ENCODE measurements around the gene KRTAP5-3. TPM values are rescaled to one million over a fixed set of nuclear protein-coding genes. Genes with fewer than 3 reads are reported as not detected.
A peak's percentile ranks its signal among the peaks of the same experiment; 100 is the strongest.

The KRTAP5-3 gene
- total and polyA plus RNA-seq, 2 experiments from 2014 or later: not detected

- Histone ChIP-seq H3K79me2 (peaks cover 20% of the 10 kb centered on the region), H4K20me1 (ENCODE audit: insufficient read depth, poor library complexity, severe bottlenecking) (peaks cover 46% of the 10 kb centered on the region), H3K9me2 (replicated peaks; ENCODE audit: insufficient read depth) (no peaks in the 10 kb centered on the region), H3K4me1 (ENCODE audit: insufficient read depth) (peaks cover 13% of the 10 kb centered on the region), H3K27ac (no peak overlapping the region), H3K9me3 (ENCODE audit: low read depth) (no peaks in the 10 kb centered on the region), H2AFZ (no peak overlapping the region), H3K36me3 (replicated peaks; ENCODE audit: insufficient read depth, low read depth) (no peaks in the 10 kb centered on the region), H3K27me3 (peaks cover 4% of the 10 kb centered on the region), H3K4me2 (no peak overlapping the region), H3K4me3 (no peak overlapping the region)
- no peak for TF ChIP-seq CTCF (IDR thresholded peaks at IDR 0.05; ENCODE audit: poor library complexity)
- TF ChIP-seq EZH2 (IDR thresholded peaks at IDR 0.05; ENCODE audit: borderline replicate concordance): no peak
- 73% methylated on average over 7 of the region's 7 CpGs for WGBS (ENCODE audit: low lambda C conversion rate, missing lambda C conversion rate)
- no peak for DNase-seq (ENCODE audit: low spot score)
Observed at GRCh38 chr11:1567721-1568100, 40.6 kb downstream of the KRTAP5-3 start.

DNA sequence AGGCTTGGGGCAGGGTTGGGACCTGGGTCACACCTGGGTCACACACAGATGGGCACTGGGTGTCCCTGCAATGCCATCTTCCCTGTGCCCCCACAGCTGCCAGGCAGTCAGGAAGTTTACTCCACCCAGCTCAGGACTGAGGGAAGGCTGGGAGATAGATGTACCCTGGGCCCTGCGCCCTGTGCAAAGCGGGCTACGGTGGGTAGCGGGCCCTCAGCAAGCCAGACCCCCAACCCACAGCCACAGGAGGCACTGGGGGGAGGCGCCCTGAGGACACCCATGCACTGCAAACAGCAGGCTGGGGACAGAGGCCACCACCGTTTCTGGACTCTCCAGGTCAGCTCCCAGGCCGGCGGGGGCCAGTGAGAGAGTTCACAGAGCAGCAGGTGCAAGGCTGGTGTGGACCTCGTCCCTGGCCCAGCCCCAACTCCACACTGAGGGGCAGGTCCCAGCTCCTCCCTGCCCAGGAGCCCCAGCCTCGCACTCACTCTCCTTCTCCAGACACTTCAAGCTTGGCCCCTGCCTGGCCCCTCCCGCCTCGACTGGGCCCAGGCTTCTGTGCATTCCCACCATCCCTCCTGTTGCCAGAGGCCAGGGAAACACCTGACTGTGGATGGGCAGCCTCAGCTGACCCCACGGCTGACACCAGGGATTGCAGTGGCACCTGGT lies 41.1 kb downstream of the KRTAP5-3 start:
- WGBS (ENCODE audit: low lambda C conversion rate, missing lambda C conversion rate): 76% methylated on average over 13 of the region's 13 CpGs
- Histone ChIP-seq H3K4me1 (ENCODE audit: insufficient read depth) (peaks cover 13% of the 10 kb centered on the region), H3K4me3 (no peak overlapping the region), H3K27me3 (no peaks in the 10 kb centered on the region), H3K27ac (no peak overlapping the region), H3K9me2 (replicated peaks; ENCODE audit: insufficient read depth) (no peaks in the 10 kb centered on the region), H3K36me3 (replicated peaks; ENCODE audit: insufficient read depth, low read depth) (no peaks in the 10 kb centered on the region), H2AFZ (no peak overlapping the region), H3K79me2 (peaks cover 20% of the 10 kb centered on the region), H4K20me1 (ENCODE audit: insufficient read depth, poor library complexity, severe bottlenecking) (peaks cover 46% of the 10 kb centered on the region), H3K9me3 (ENCODE audit: low read depth) (no peaks in the 10 kb centered on the region), H3K4me2 (no peak overlapping the region)
- no peak for DNase-seq (ENCODE audit: low spot score)
- TF ChIP-seq EZH2 (IDR thresholded peaks at IDR 0.05; ENCODE audit: borderline replicate concordance) (no peak), EZH2phosphoT487 (IDR thresholded peaks at IDR 0.05; ENCODE audit: low read depth, severe bottlenecking, unreplicated experiment) (no peak), CTCF (IDR thresholded peaks at IDR 0.05; ENCODE audit: poor library complexity) (no peak)

- no peaks in the 10 kb centered on the region for H3K9me3 ChIP-seq (ENCODE audit: low read depth)
- peaks cover 46% of the 10 kb centered on the region for H4K20me1 ChIP-seq (ENCODE audit: insufficient read depth, poor library complexity, severe bottlenecking)
- no peaks in the 10 kb centered on the region for H3K27me3 ChIP-seq
- H3K27ac ChIP-seq: no peak overlapping the region
- H3K79me2 ChIP-seq: peaks cover 20% of the 10 kb centered on the region
- DNase-seq (ENCODE audit: low spot score): peak; percentile 9
- H3K36me3 ChIP-seq (replicated peaks; ENCODE audit: insufficient read depth, low read depth): no peaks in the 10 kb centered on the region
- TF ChIP-seq EZH2 (IDR thresholded peaks at IDR 0.05; ENCODE audit: borderline replicate concordance): no peak
- no peak for TF ChIP-seq EZH2phosphoT487 (IDR thresholded peaks at IDR 0.05; ENCODE audit: low read depth, severe bottlenecking, unreplicated experiment)
- TF ChIP-seq CTCF (IDR thresholded peaks at IDR 0.05; ENCODE audit: poor library complexity): no peak
- WGBS (ENCODE audit: low lambda C conversion rate, missing lambda C conversion rate): 83% methylated on average over 19 of the region's 20 CpGs
- H3K9me2 ChIP-seq (replicated peaks; ENCODE audit: insufficient read depth): no peaks in the 10 kb centered on the region
- H3K4me3 ChIP-seq: no peak overlapping the region
- H2AFZ ChIP-seq: no peak overlapping the region
- H3K4me2 ChIP-seq: no peak overlapping the region
- H3K4me1 ChIP-seq (ENCODE audit: insufficient read depth): peaks cover 13% of the 10 kb centered on the region
Observed at GRCh38 chr11:1566381-1567051, 41.7 kb downstream of the KRTAP5-3 start.

Measured in hepatocyte (in vitro differentiated cells).